ENCODE results near the gene LIPC.

Gene LIPC

GRCh38 chr15:58541410-58542087 lies 109.8 kb downstream of the LIPC start:
- H3K4ac ChIP-seq (ENCODE audit: low read depth, low read length): no peak overlapping the region
- no peak overlapping the region for H2BK15ac ChIP-seq (replicated peaks; ENCODE audit: low read depth)
- no peak overlapping the region for H3K4me2 ChIP-seq (ENCODE audit: low read length)
- no CpG with 5 or more reads among the region's 22 CpGs for WGBS (ENCODE audit: extremely low coverage, insufficient coverage, low lambda C conversion rate)
- no peaks in the 10 kb centered on the region for H3K36me3 ChIP-seq (ENCODE audit: control insufficient read depth, insufficient read depth, low read length)
- H2BK120ac ChIP-seq (ENCODE audit: low read depth, low read length): no peak overlapping the region
- no peak overlapping the region for H3K23ac ChIP-seq (ENCODE audit: low read length)
- no peaks in the 10 kb centered on the region for H3K79me1 ChIP-seq (ENCODE audit: low read length)
- no peak overlapping the region for H2BK5ac ChIP-seq (ENCODE audit: low read length)
- no peak for DNase-seq
- H3K27me3 ChIP-seq (ENCODE audit: insufficient read depth, low read length, poor library complexity): no peaks in the 10 kb centered on the region
- H3K4me3 ChIP-seq (ENCODE audit: low read length): no peak overlapping the region
- H3K4me1 ChIP-seq (ENCODE audit: control insufficient read depth, low read depth, low read length): no peaks in the 10 kb centered on the region
- no peaks in the 10 kb centered on the region for H3K79me2 ChIP-seq (ENCODE audit: control insufficient read depth, insufficient read depth, low read length)
- H3K56ac ChIP-seq (ENCODE audit: low read length): no peak overlapping the region
- H2AK5ac ChIP-seq (ENCODE audit: low read length): no peak overlapping the region
- H3K27ac ChIP-seq (ENCODE audit: low read depth, low read length): no peak overlapping the region
- H4K5ac ChIP-seq (ENCODE audit: low read length): no peak overlapping the region
- H3K9ac ChIP-seq (ENCODE audit: low read length): no peak overlapping the region
- no peak overlapping the region for H4K8ac ChIP-seq (ENCODE audit: low read depth, low read length)
- H3K18ac ChIP-seq (ENCODE audit: low read length): no peak overlapping the region

GRCh38 chr15:58543664-58544335 lies 112.0 kb downstream of the LIPC start:
- no peak overlapping the region for H3K56ac ChIP-seq (ENCODE audit: low read length)
- no peak overlapping the region for H2BK15ac ChIP-seq (replicated peaks; ENCODE audit: low read depth)
- H3K23ac ChIP-seq (ENCODE audit: low read length): no peak overlapping the region
- no peak for DNase-seq
- no peak overlapping the region for H2BK5ac ChIP-seq (ENCODE audit: low read length)
- H3K4me2 ChIP-seq (ENCODE audit: low read length): no peak overlapping the region
- no peak overlapping the region for H2AK5ac ChIP-seq (ENCODE audit: low read length)
- no peak overlapping the region for H3K4me3 ChIP-seq (ENCODE audit: low read length)
- no peak overlapping the region for H3K18ac ChIP-seq (ENCODE audit: low read length)
- no peak overlapping the region for H2BK120ac ChIP-seq (ENCODE audit: low read depth, low read length)
- H3K36me3 ChIP-seq (ENCODE audit: control insufficient read depth, insufficient read depth, low read length): no peaks in the 10 kb centered on the region
- no peaks in the 10 kb centered on the region for H3K27me3 ChIP-seq (ENCODE audit: insufficient read depth, low read length, poor library complexity)
- no peak overlapping the region for H3K4ac ChIP-seq (ENCODE audit: low read depth, low read length)
- no CpG with 5 or more reads among the region's 17 CpGs for WGBS (ENCODE audit: extremely low coverage, insufficient coverage, low lambda C conversion rate)
- H4K8ac ChIP-seq (ENCODE audit: low read depth, low read length): no peak overlapping the region
- H4K5ac ChIP-seq (ENCODE audit: low read length): no peak overlapping the region
- H3K79me2 ChIP-seq (ENCODE audit: control insufficient read depth, insufficient read depth, low read length): no peaks in the 10 kb centered on the region
- H3K4me1 ChIP-seq (ENCODE audit: control insufficient read depth, low read depth, low read length): no peaks in the 10 kb centered on the region
- H3K9ac ChIP-seq (ENCODE audit: low read length): no peak overlapping the region
- H3K27ac ChIP-seq (ENCODE audit: low read depth, low read length): no peak overlapping the region
- no peaks in the 10 kb centered on the region for H3K79me1 ChIP-seq (ENCODE audit: low read length)

- Histone ChIP-seq H3K79me2 (ENCODE audit: control insufficient read depth, insufficient read depth, low read length) (no peaks in the 10 kb centered on the region), H3K27me3 (ENCODE audit: insufficient read depth, low read length, poor library complexity) (no peaks in the 10 kb centered on the region), H3K27ac (ENCODE audit: low read depth, low read length) (no peak overlapping the region), H4K5ac (ENCODE audit: low read length) (no peak overlapping the region), H2BK120ac (ENCODE audit: low read depth, low read length) (no peak overlapping the region), H4K8ac (ENCODE audit: low read depth, low read length) (no peak overlapping the region), H3K36me3 (ENCODE audit: control insufficient read depth, insufficient read depth, low read length) (no peaks in the 10 kb centered on the region), H3K4me1 (ENCODE audit: control insufficient read depth, low read depth, low read length) (no peaks in the 10 kb centered on the region), H2AK5ac (ENCODE audit: low read length) (no peak overlapping the region), H2BK5ac (ENCODE audit: low read length) (no peak overlapping the region), H3K23ac (ENCODE audit: low read length) (no peak overlapping the region), H2BK15ac (replicated peaks; ENCODE audit: low read depth) (no peak overlapping the region), H3K4me2 (ENCODE audit: low read length) (no peak overlapping the region), H3K79me1 (ENCODE audit: low read length) (no peaks in the 10 kb centered on the region), H3K4me3 (ENCODE audit: low read length) (no peak overlapping the region), H3K18ac (ENCODE audit: low read length) (no peak overlapping the region), H3K4ac (ENCODE audit: low read depth, low read length) (no peak overlapping the region), H3K9ac (ENCODE audit: low read length) (no peak overlapping the region), H3K56ac (ENCODE audit: low read length) (no peak overlapping the region)
- WGBS (ENCODE audit: extremely low coverage, insufficient coverage, low lambda C conversion rate): no CpG with 5 or more reads among the region's 5 CpGs
- no peak for DNase-seq
These were observed 113.0 kb downstream of the LIPC start for GRCh38 chr15:58544756-58545155.

GRCh38 chr15:58545307-58546065 lies 113.7 kb downstream of the LIPC start:
- Histone ChIP-seq H2BK5ac (ENCODE audit: low read length) (no peak overlapping the region), H4K5ac (ENCODE audit: low read length) (no peak overlapping the region), H3K4me3 (ENCODE audit: low read length) (no peak overlapping the region), H2BK120ac (ENCODE audit: low read depth, low read length) (no peak overlapping the region), H3K79me2 (ENCODE audit: control insufficient read depth, insufficient read depth, low read length) (no peaks in the 10 kb centered on the region), H3K4me2 (ENCODE audit: low read length) (no peak overlapping the region), H3K56ac (ENCODE audit: low read length) (no peak overlapping the region), H2BK15ac (replicated peaks; ENCODE audit: low read depth) (no peak overlapping the region), H3K9ac (ENCODE audit: low read length) (no peak overlapping the region), H3K79me1 (ENCODE audit: low read length) (no peaks in the 10 kb centered on the region), H3K18ac (ENCODE audit: low read length) (no peak overlapping the region), H3K27ac (ENCODE audit: low read depth, low read length) (no peak overlapping the region), H2AK5ac (ENCODE audit: low read length) (no peak overlapping the region), H4K8ac (ENCODE audit: low read depth, low read length) (no peak overlapping the region), H3K27me3 (ENCODE audit: insufficient read depth, low read length, poor library complexity) (no peaks in the 10 kb centered on the region), H3K4me1 (ENCODE audit: control insufficient read depth, low read depth, low read length) (no peaks in the 10 kb centered on the region), H3K4ac (ENCODE audit: low read depth, low read length) (no peak overlapping the region), H3K23ac (ENCODE audit: low read length) (no peak overlapping the region), H3K36me3 (ENCODE audit: control insufficient read depth, insufficient read depth, low read length) (no peaks in the 10 kb centered on the region)
- no CpG with 5 or more reads among the region's 18 CpGs for WGBS (ENCODE audit: extremely low coverage, insufficient coverage, low lambda C conversion rate)
- DNase-seq: no peak

GRCh38 chr15:58546066-58546591 lies 114.3 kb downstream of the LIPC start:
- no peak overlapping the region for H4K5ac ChIP-seq (ENCODE audit: low read length)
- H3K23ac ChIP-seq (ENCODE audit: low read length): no peak overlapping the region
- no peak overlapping the region for H2BK5ac ChIP-seq (ENCODE audit: low read length)
- no peak overlapping the region for H3K27ac ChIP-seq (ENCODE audit: low read depth, low read length)
- H3K4me1 ChIP-seq (ENCODE audit: control insufficient read depth, low read depth, low read length): no peaks in the 10 kb centered on the region
- no peak overlapping the region for H3K18ac ChIP-seq (ENCODE audit: low read length)
- no peaks in the 10 kb centered on the region for H3K36me3 ChIP-seq (ENCODE audit: control insufficient read depth, insufficient read depth, low read length)
- no peak overlapping the region for H3K9ac ChIP-seq (ENCODE audit: low read length)
- no peak overlapping the region for H3K4me2 ChIP-seq (ENCODE audit: low read length)
- H3K4ac ChIP-seq (ENCODE audit: low read depth, low read length): no peak overlapping the region
- no peaks in the 10 kb centered on the region for H3K79me1 ChIP-seq (ENCODE audit: low read length)
- H3K79me2 ChIP-seq (ENCODE audit: control insufficient read depth, insufficient read depth, low read length): no peaks in the 10 kb centered on the region
- H3K27me3 ChIP-seq (ENCODE audit: insufficient read depth, low read length, poor library complexity): no peaks in the 10 kb centered on the region
- DNase-seq: no peak
- H2BK15ac ChIP-seq (replicated peaks; ENCODE audit: low read depth): no peak overlapping the region
- no peak overlapping the region for H3K4me3 ChIP-seq (ENCODE audit: low read length)
- no peak overlapping the region for H4K8ac ChIP-seq (ENCODE audit: low read depth, low read length)
- H2AK5ac ChIP-seq (ENCODE audit: low read length): no peak overlapping the region
- no CpG with 5 or more reads among the region's 9 CpGs for WGBS (ENCODE audit: extremely low coverage, insufficient coverage, low lambda C conversion rate)
- H2BK120ac ChIP-seq (ENCODE audit: low read depth, low read length): no peak overlapping the region
- H3K56ac ChIP-seq (ENCODE audit: low read length): no peak overlapping the region
